Measurements from ENCODE around the gene HS3ST4.

The HS3ST4 gene

GRCh38 chr16:25910971-25911370, 219.2 kb downstream of the HS3ST4 start:
- no peak for TF ChIP-seq ZFX (IDR thresholded peaks at IDR 0.05; ENCODE audit: borderline replicate concordance)
- no peak for TF ChIP-seq CTCF (IDR thresholded peaks at IDR 0.05)
- no peak overlapping the region for H3K27ac ChIP-seq

GRCh38 chr16:25912321-25912720, 220.6 kb downstream of the HS3ST4 start:
- no peak overlapping the region for H3K27ac ChIP-seq
- TF ChIP-seq CTCF (IDR thresholded peaks at IDR 0.05), result no peak
- no peak for TF ChIP-seq ZFX (IDR thresholded peaks at IDR 0.05; ENCODE audit: borderline replicate concordance)

GRCh38 chr16:25914357-25914962, 222.7 kb downstream of the HS3ST4 start:
- no peak for TF ChIP-seq CTCF (IDR thresholded peaks at IDR 0.05)
- no peak overlapping the region for H3K27ac ChIP-seq

- H3K27ac ChIP-seq, result no peak overlapping the region
- TF ChIP-seq CTCF (IDR thresholded peaks at IDR 0.05), result no peak
- no peak for TF ChIP-seq ZFX (IDR thresholded peaks at IDR 0.05; ENCODE audit: borderline replicate concordance)
These were observed 224.3 kb downstream of the HS3ST4 start for GRCh38 chr16:25916037-25916436.

- no peak overlapping the region for H3K27ac ChIP-seq
- TF ChIP-seq CTCF (IDR thresholded peaks at IDR 0.05) (no peak), ZFX (IDR thresholded peaks at IDR 0.05; ENCODE audit: borderline replicate concordance) (no peak)
These were observed 230.7 kb downstream of the HS3ST4 start for GRCh38 chr16:25922438-25922837.

GRCh38 chr16:25925421-25925820, 233.7 kb downstream of the HS3ST4 start:
- no peak overlapping the region for H3K27ac ChIP-seq
- TF ChIP-seq ZFX (IDR thresholded peaks at IDR 0.05; ENCODE audit: borderline replicate concordance) (no peak), CTCF (IDR thresholded peaks at IDR 0.05) (no peak)

- no peak for TF ChIP-seq ZFX (IDR thresholded peaks at IDR 0.05; ENCODE audit: borderline replicate concordance)
- TF ChIP-seq CTCF (IDR thresholded peaks at IDR 0.05), result no peak
- H3K27ac ChIP-seq, result no peak overlapping the region
These were observed 239.8 kb downstream of the HS3ST4 start for GRCh38 chr16:25931473-25932035.
